Measurements from ENCODE around the gene PLA2G2F. TPM values are rescaled to one million over a fixed set of nuclear protein-coding genes. Genes with fewer than 3 reads are reported as not detected.

The PLA2G2F gene
- polyA plus RNA-seq = not detected
- long read RNA-seq, donor 1 = 0 reads
- long read RNA-seq, donor 2 = 0 reads
- long read RNA-seq, donor 3 = 0 reads
- long read RNA-seq, donor 4 = 0 reads
- long read RNA-seq, donor 5 = 0 reads
- long read RNA-seq, donor 6 = 0 reads
- long read RNA-seq, donor 7 = 0 reads
- long read RNA-seq, donor 8 = 0 reads
- long read RNA-seq, donor 9 = 0 reads
- long read RNA-seq, donor 10 = 0 reads
- long read RNA-seq, donor 11 = 0 reads

GRCh38 chr1:20138961-20139550, at the start of gene PLA2G2F:
PLA2G2F (plus strand) TSS chr1:20139323; CDS start chr1:20139428, 105 bp downstream.
- Histone ChIP-seq H3K27me3 (ENCODE audit: control insufficient read depth, insufficient read depth, low read length) (no peaks in the 10 kb centered on the region), H3K4me3 (ENCODE audit: low read length) (no peak within 1 kb of the TSS), H3K27ac (ENCODE audit: low read length) (no peak within 1 kb of the TSS), H3K9me3 (ENCODE audit: control insufficient read depth, low read depth, low read length) (no peaks in the 10 kb centered on the region), H3K4me1 (ENCODE audit: control insufficient read depth, insufficient read depth, low read length) (peaks cover under 1% of the 10 kb centered on the region), H3K36me3 (ENCODE audit: control insufficient read depth, insufficient read depth, low read length) (no peaks in the 10 kb centered on the region)
- 100% methylated on average over 1 of the region's 9 CpGs for WGBS (ENCODE audit: insufficient coverage, low lambda C conversion rate)
- no peak for DNase-seq

- H3K27me3 ChIP-seq (ENCODE audit: control insufficient read depth, insufficient read depth, low read length) = no peaks in the 10 kb centered on the region
- DNase-seq = no peak
- no CpG with 5 or more reads among the region's 19 CpGs for WGBS (ENCODE audit: insufficient coverage, low lambda C conversion rate)
- no peaks in the 10 kb centered on the region for H3K36me3 ChIP-seq (ENCODE audit: control insufficient read depth, insufficient read depth, low read length)
- no peak overlapping the region for H3K27ac ChIP-seq (ENCODE audit: low read length)
- H3K4me1 ChIP-seq (ENCODE audit: control insufficient read depth, insufficient read depth, low read length) = no peaks in the 10 kb centered on the region
- no peaks in the 10 kb centered on the region for H3K9me3 ChIP-seq (ENCODE audit: control insufficient read depth, low read depth, low read length)
- no peak overlapping the region for H3K4me3 ChIP-seq (ENCODE audit: low read length)
Measured at GRCh38 chr1:20089328-20090077, 49.6 kb upstream of the PLA2G2F start.

GRCh38 chr1:20090119-20090518, 49.0 kb upstream of the PLA2G2F start:
- Histone ChIP-seq H3K4me3 (ENCODE audit: low read length) (no peak overlapping the region), H3K27me3 (ENCODE audit: control insufficient read depth, insufficient read depth, low read length) (no peaks in the 10 kb centered on the region), H3K36me3 (ENCODE audit: control insufficient read depth, insufficient read depth, low read length) (no peaks in the 10 kb centered on the region), H3K27ac (ENCODE audit: low read length) (no peak overlapping the region), H3K4me1 (ENCODE audit: control insufficient read depth, insufficient read depth, low read length) (no peaks in the 10 kb centered on the region), H3K9me3 (ENCODE audit: control insufficient read depth, low read depth, low read length) (no peaks in the 10 kb centered on the region)
- no peak for DNase-seq
- WGBS (ENCODE audit: insufficient coverage, low lambda C conversion rate) = no CpG with 5 or more reads among the region's 3 CpGs

- no peaks in the 10 kb centered on the region for H3K9me3 ChIP-seq (ENCODE audit: control insufficient read depth, low read depth, low read length)
- no peaks in the 10 kb centered on the region for H3K27me3 ChIP-seq (ENCODE audit: control insufficient read depth, insufficient read depth, low read length)
- DNase-seq = no peak
- no peaks in the 10 kb centered on the region for H3K36me3 ChIP-seq (ENCODE audit: control insufficient read depth, insufficient read depth, low read length)
- peaks cover 3% of the 10 kb centered on the region for H3K4me1 ChIP-seq (ENCODE audit: control insufficient read depth, insufficient read depth, low read length)
- no peak overlapping the region for H3K27ac ChIP-seq (ENCODE audit: low read length)
- no peak overlapping the region for H3K4me3 ChIP-seq (ENCODE audit: low read length)
- WGBS (ENCODE audit: insufficient coverage, low lambda C conversion rate) = no CpG with 5 or more reads among the region's 6 CpGs
Measured at GRCh38 chr1:20090641-20091040, 48.5 kb upstream of the PLA2G2F start.

GRCh38 chr1:20093303-20093702, 45.8 kb upstream of the PLA2G2F start:
- no peak overlapping the region for H3K27ac ChIP-seq (ENCODE audit: low read length)
- no peak overlapping the region for H3K4me3 ChIP-seq (ENCODE audit: low read length)
- H3K36me3 ChIP-seq (ENCODE audit: control insufficient read depth, insufficient read depth, low read length) = no peaks in the 10 kb centered on the region
- H3K9me3 ChIP-seq (ENCODE audit: control insufficient read depth, low read depth, low read length) = no peaks in the 10 kb centered on the region
- WGBS (ENCODE audit: insufficient coverage, low lambda C conversion rate) = no CpG with 5 or more reads among the region's 5 CpGs
- H3K27me3 ChIP-seq (ENCODE audit: control insufficient read depth, insufficient read depth, low read length) = no peaks in the 10 kb centered on the region
- H3K4me1 ChIP-seq (ENCODE audit: control insufficient read depth, insufficient read depth, low read length) = peaks cover 20% of the 10 kb centered on the region
- no peak for DNase-seq

GRCh38 chr1:20093940-20094391, 45.2 kb upstream of the PLA2G2F start:
- H3K36me3 ChIP-seq (ENCODE audit: control insufficient read depth, insufficient read depth, low read length) = no peaks in the 10 kb centered on the region
- H3K4me1 ChIP-seq (ENCODE audit: control insufficient read depth, insufficient read depth, low read length) = peaks cover 20% of the 10 kb centered on the region
- H3K27me3 ChIP-seq (ENCODE audit: control insufficient read depth, insufficient read depth, low read length) = no peaks in the 10 kb centered on the region
- H3K27ac ChIP-seq (ENCODE audit: low read length) = no peak overlapping the region
- DNase-seq = no peak
- no CpG with 5 or more reads among the region's 5 CpGs for WGBS (ENCODE audit: insufficient coverage, low lambda C conversion rate)
- H3K9me3 ChIP-seq (ENCODE audit: control insufficient read depth, low read depth, low read length) = no peaks in the 10 kb centered on the region
- no peak overlapping the region for H3K4me3 ChIP-seq (ENCODE audit: low read length)

GRCh38 chr1:20095564-20096434, 43.3 kb upstream of the PLA2G2F start:
- H3K27me3 ChIP-seq (ENCODE audit: control insufficient read depth, insufficient read depth, low read length) = no peaks in the 10 kb centered on the region
- peak; percentile 87 to 91 for DNase-seq
- H3K9me3 ChIP-seq (ENCODE audit: control insufficient read depth, low read depth, low read length) = no peaks in the 10 kb centered on the region
- H3K4me1 ChIP-seq (ENCODE audit: control insufficient read depth, insufficient read depth, low read length) = peaks cover 20% of the 10 kb centered on the region
- WGBS (ENCODE audit: insufficient coverage, low lambda C conversion rate) = no CpG with 5 or more reads among the region's 5 CpGs
- H3K27ac ChIP-seq (ENCODE audit: low read length) = peak overlapping the region; percentile 43
- no peak overlapping the region for H3K4me3 ChIP-seq (ENCODE audit: low read length)
- no peaks in the 10 kb centered on the region for H3K36me3 ChIP-seq (ENCODE audit: control insufficient read depth, insufficient read depth, low read length)

- H3K4me3 ChIP-seq (ENCODE audit: low read length) = no peak overlapping the region
- H3K4me1 ChIP-seq (ENCODE audit: control insufficient read depth, insufficient read depth, low read length) = peaks cover 20% of the 10 kb centered on the region
- no peaks in the 10 kb centered on the region for H3K9me3 ChIP-seq (ENCODE audit: control insufficient read depth, low read depth, low read length)
- DNase-seq = no peak
- no peak overlapping the region for H3K27ac ChIP-seq (ENCODE audit: low read length)
- no peaks in the 10 kb centered on the region for H3K36me3 ChIP-seq (ENCODE audit: control insufficient read depth, insufficient read depth, low read length)
- WGBS (ENCODE audit: insufficient coverage, low lambda C conversion rate) = no CpG with 5 or more reads among the region's 7 CpGs
- no peaks in the 10 kb centered on the region for H3K27me3 ChIP-seq (ENCODE audit: control insufficient read depth, insufficient read depth, low read length)
Measured at GRCh38 chr1:20096840-20097447, 42.2 kb upstream of the PLA2G2F start.

GRCh38 chr1:20099533-20099932, 39.6 kb upstream of the PLA2G2F start:
- DNase-seq = no peak
- no peaks in the 10 kb centered on the region for H3K27me3 ChIP-seq (ENCODE audit: control insufficient read depth, insufficient read depth, low read length)
- 100% methylated on average over 1 of the region's 3 CpGs for WGBS (ENCODE audit: insufficient coverage, low lambda C conversion rate)

More at GRCh38 chr1:20099533-20099932, 39.6 kb upstream of the PLA2G2F start:
- H3K9me3 ChIP-seq (ENCODE audit: control insufficient read depth, low read depth, low read length) = no peaks in the 10 kb centered on the region
- no peaks in the 10 kb centered on the region for H3K36me3 ChIP-seq (ENCODE audit: control insufficient read depth, insufficient read depth, low read length)
- no peak overlapping the region for H3K4me3 ChIP-seq (ENCODE audit: low read length)
- no peak overlapping the region for H3K27ac ChIP-seq (ENCODE audit: low read length)
- H3K4me1 ChIP-seq (ENCODE audit: control insufficient read depth, insufficient read depth, low read length) = peaks cover 20% of the 10 kb centered on the region

Measured in large intestine (tissue), 12 donors.